Ammon's horn (tissue), 1 donor: ENCODE data around the gene IL17RD.
"Not testable (repeated sequence)": the region's sequence is repeated elsewhere in the genome, so short reads cannot be mapped to it uniquely, and the experiment has no call there.

Experiments used
- DNase-seq: peaks from one replicate; pipeline ENCODE4 v3.0.0-alpha.2; 2016; ENCODE audit warnings: low spot score

The IL17RD gene

DNA sequence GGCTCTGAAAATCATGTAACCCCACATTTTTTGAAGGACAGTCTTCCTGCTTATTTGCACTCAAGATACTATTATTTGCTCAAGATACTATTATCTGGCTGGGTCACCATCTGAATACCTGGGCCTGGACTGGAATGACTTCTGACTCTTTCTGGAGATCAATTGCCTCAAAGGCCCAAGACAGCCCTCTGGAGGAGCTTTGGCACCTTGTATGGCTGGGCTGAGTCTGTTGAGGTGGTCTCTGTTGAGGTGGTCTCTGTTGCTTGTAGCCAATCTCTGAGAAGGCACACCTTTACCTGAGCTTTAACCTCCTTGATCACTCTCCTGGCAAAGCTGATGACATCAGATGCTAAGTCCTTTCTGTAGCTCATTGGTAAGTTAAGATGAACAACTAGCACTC is 71.7 kb downstream of the IL17RD start:
- DNase-seq: no peak

DNA sequence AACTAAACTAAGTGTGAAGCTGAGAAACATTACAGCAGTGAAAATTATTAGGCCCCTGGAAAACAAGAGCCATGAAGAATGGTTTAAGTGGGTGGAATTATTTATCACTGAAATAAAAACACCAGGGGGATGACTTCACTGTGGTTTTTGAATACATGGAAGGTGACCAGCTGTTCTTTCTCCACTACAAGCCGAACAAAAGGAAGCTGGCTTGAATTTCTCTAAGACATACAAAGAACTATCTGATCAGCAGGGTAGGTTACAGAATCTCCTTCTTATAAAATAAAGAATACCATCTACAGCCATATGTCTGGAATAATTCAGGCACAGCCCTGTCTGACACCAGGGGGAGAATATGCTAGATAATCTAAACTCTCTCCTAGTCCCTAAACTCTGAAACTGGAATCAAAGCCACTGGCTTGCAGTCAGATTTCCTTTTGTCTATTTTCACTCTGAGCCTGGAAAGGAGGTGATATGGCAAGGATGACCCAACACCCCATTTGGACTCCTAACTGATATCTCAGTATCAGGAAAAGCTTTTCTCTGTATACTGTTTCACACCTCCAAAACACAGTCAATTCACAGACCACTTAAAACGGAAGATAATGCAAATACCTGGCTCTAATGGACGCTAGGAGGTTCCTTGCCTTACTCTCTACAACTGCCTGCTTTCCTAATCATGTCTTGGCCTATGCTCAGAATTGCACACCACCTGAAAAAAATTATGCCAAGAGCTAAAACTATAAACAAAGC is 73.5 kb downstream of the IL17RD start:
- no peak for DNase-seq

DNA sequence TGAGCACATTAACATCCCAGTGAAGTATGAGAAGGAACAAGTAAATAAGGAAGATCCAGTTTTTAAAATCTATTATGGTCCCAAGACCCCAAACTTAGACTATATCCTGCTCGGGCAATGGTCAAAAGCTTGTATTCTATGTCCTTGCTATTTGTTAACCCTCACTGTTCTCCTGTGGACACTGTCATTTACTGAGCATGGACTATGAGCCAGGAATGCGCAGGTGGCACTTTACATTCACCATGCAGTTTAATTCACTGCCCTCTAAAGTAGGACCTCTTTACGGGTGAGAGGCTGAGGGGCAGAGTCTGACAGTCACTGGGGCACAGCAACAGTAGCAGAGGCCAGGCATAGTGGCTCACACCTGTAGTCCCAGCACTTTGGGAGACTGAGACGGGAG is 76.1 kb downstream of the IL17RD start:
- no peak for DNase-seq

DNA sequence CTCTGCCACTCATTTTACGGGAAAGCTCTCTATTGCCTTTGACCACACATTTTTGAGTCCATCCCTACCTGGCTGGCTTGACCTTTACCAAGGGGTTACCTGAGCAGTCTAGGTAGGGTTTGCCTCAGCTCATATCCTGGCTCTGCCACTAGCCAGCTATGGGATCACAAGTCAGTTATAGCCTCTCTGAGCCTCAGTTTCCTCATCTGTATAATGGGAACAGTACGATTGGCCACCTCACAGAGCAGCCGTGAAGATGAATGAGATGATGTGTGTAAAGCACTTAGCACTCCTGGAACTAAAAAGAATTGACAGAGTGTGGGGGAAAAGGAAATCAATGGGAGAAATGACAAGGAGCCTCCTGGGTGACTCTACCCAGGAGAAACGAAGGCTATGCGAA is 76.7 kb downstream of the IL17RD start:
- DNase-seq: no peak

DNA sequence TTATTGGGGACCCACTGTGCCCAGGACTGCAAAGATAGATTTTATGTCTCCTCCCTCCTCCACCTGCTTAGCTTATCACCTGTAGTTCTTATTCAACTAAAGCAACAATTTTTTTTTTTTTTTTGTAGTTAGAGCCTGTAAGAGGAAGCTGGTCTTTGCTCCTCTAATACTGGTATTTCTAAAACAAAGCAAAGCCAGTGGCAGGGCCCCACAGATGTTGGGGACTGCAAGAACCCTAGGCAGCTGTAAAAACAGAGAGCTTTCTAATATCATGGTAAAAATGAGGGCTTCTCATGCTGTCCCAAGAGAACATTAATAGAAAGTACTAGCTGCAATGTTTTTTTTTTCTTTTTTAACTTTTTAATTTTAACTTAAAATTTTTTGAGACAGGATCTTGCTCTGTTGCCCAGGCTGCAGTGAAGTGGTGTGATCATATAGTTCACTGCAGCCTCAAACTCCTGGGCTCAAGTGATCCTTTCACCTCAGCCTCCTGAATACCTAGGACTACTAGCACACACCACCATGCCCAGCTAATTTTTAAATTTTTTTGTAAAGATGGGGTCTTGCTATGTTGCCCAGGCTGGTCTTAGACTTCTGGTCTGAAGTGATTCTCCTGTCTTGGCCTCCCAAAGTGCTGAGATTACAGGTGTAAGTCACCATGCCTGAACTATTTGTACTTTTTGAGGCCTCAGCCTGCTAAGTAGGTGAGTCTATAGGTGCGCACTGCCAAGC is 77.6 kb downstream of the IL17RD start:
- no peak for DNase-seq

DNA sequence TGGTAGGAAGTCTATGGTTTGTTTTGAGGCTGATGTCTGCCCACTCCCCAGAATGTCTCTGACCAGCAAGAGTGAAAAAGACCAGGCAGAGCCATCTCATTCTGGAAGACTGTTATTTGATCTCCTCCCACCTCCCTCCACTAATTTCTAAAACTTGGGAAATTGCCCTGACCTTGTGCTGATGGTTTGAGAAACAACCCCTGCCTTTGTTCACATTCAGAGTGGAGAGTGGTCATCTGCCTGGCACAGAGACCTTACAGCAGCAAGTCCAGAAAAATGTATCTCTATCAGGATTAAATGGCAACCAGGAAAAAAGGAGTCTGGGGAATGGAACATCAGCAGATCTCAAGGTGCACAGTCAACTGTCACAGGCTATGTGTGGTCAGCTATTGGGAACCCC is 79.0 kb downstream of the IL17RD start:
- DNase-seq: peak; percentile 72

DNA sequence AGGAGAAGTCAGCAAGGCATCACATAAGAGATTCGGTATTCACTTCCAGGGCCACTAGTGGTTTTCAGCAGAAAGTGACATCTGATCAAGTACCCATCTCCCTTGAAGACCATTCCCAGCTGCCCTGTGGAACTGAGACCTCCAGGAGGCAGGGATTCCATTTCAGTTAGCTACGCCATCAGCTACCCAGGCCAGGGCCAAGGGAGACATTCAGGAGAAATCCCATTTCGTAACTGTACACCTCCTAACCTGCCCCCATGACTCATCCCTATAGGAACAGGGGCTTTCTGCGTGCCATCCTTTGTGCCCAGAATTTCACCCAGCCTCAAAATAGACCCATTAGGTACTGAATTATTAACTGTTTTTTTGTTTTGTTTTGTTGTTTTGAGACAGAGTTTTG is 79.9 kb downstream of the IL17RD start:
- no peak for DNase-seq

DNA sequence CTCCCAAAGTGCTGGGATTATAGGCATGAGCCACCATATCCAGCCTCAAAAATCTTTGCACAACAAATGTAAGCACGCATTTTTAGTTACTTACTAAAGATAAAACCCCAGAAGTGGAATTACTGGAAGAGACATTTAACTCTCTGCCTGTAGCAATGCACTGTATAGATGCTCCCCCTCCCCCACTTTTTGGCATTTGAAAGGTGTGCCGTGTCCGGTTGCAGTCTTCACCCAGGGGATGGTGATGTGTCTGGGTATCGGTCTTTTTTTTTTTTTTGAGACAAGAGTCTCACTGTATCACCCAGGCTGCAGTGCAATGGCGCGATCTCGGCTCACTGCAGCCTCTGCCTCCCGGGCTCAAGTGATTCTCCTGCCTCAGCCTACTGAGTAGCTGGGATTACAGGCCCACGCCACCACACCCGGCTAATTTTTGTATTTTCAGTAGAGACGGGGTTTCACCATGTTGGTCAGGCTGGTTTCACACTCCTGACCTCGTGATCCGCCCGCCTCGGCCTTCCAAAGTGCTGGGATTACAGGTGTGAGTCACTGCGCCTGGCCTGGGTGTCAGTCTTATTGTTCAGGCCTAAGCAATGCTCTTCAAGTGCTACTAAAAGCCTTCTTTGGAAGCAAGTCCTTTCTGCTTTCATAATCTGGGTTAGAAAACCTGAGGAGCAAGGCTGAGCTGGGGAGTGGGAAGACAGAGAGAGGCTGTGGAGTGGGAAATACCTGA is 81.7 kb downstream of the IL17RD start:
- DNase-seq: not testable (repeated sequence)

DNA sequence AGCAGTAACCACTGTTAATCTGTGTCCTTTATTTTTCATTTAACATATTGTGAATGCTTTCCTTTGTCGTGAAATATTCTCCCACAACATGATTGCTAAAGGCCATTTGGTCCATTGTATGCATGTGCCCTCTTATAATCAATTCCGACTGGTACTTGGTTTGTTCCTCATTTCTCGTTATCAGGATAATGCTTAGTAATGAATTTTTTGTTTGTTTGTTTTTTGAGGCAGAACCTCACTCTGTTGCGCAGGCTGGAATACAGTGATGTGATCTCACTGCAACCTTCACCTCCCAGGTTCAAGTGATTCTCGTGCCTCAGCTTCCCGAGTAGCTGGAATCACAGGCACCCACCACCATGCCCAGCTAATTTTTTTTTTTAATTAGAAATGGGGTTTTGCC is 82.7 kb downstream of the IL17RD start:
- DNase-seq: no peak

DNA sequence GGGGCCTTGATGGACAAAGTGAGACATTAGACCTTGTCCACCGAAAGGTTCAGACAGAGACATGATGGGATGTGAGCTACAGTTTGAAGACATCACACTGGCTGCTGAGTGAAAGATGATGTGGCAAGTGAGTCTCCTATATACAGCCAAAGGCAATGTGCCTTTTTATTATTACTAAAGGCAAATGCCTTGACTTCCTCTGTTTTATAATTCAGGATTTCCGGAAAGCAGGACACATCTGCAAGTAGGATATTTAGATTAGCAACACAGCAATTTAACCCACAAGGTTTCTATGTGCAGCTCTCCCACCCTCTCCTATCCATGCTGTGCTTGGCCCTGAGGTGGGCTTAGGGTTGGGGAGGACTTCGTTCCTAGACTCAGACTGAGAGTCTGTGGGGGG is 84.0 kb downstream of the IL17RD start:
- no peak for DNase-seq

DNA sequence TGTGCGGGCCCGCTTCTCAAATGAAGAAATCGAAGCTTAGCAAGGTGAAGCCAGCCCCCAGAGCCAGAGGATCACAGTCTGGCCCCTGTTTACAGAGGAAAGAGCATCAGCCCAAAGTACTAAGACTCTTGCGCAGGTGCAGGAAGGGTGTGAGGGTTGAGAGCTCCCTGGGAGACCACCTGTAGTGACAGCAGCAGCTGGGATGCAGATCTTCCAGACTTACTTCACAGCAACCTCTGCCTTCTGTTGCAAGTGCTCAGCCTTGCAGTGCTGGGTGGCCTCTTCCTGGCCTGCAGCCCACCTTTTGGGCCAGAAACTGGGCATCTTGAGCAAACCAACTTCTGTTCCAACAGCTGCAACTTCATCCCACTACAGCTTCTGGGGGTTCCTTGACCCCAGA is 85.0 kb downstream of the IL17RD start:
- DNase-seq: no peak

DNA sequence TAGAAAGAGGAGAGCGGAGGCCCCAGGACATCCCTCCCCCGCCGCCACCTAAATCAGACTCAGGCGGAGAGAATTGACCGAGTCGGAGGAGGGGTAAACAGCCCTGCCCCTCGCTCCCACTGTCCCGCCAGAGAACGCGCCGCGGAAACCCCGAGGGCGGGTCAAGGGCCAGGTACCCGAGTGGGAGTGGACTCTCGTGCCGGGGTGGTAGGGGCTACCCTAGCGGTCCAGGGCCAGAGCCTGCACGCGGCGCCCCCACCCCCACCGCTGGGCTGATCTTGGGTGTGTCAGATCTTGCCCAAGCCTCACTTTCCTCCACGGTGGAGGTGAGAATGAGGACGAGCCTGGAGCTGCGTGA is 85.7 kb downstream of the IL17RD start:
- DNase-seq: no peak

DNA sequence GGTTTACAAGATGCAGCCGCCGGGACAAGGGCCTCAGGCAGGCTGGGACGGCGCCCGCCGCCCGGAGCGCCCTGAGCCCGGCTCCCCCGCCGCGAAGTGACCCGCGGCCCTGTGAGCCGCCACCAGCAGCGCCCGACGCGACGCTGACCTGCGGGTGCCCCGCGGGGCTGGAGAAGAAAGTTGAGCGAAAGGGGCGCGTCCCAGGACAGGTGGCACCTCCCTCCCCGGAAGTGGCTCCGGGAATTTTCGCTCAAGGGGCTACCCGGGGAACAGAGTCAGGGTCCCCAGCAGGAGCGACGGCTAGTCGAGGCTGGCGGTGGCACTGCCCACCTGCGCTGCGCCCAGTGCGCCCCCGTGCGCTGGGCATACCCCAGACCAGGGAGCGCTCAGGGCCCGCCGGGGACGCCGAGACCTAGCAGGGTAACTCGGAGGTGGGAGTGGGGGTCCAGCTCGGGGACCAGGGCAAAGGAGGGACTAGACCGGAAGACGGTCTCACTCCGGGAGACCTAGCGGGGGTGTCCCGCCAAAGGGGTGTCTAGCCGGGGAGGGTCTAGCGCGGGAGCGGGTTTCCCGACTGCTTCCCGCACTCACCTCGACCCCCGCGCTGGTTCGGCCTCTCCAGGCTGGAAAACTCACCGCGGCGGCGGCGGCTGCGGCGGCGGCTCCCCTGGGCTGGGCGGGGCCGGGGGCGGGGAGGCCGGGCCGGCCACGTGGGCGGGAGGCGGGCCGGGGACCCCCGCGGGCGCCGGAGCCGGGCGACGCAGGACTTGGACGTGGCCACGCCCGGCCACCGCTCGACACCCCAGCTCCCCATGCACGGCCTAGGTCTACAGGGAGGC is 86.3 kb downstream of the IL17RD start:
- no peak for DNase-seq

DNA sequence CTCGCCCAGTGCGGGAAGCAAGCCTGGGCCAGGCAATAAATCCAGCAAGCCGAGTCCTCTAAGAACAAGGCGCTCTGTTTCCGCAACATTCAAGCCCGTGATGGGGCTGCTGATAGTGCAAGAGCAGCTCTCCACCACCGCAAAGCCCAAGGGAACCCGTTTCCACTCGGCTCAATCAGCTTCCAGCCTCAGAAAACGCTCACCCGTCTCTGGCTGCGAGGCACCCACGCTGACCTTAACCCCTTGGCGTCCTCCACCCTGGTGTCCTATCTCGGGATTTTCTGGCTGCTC is 86.9 kb downstream of the IL17RD start:
- DNase-seq: peak; percentile 50

DNA sequence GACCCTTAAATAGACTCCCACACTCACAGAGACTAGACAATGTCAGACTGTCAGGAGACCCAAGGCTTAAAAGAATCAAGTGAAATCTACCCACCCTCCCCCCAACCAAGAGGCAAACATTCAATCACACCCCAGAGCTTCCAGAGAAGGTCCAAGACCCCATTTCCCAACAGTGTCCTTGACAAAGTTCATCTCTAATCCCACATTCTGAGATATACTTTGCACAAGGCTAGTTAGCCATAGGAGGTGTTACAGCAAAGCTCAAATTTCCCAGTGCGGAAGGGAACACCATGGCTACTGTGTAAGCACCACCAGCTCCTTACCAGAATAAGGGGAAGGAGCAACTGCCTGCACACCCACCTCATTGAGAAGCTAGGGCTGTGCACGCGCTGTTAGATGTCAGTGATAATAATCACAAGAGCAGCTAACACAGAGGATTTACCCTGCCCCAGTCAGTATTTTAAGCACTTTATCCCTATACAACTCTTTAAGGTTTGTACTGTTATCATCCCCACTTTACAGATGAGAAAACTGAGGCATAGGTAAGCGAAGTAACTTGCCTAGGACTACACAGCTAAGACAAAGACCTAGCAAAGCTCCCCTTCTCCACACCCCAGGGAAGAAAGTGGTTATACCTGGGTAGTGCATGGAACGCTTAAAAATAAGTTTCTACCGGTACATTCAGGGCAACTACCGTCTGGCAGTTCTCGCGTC is 87.4 kb downstream of the IL17RD start:
- no peak for DNase-seq

DNA sequence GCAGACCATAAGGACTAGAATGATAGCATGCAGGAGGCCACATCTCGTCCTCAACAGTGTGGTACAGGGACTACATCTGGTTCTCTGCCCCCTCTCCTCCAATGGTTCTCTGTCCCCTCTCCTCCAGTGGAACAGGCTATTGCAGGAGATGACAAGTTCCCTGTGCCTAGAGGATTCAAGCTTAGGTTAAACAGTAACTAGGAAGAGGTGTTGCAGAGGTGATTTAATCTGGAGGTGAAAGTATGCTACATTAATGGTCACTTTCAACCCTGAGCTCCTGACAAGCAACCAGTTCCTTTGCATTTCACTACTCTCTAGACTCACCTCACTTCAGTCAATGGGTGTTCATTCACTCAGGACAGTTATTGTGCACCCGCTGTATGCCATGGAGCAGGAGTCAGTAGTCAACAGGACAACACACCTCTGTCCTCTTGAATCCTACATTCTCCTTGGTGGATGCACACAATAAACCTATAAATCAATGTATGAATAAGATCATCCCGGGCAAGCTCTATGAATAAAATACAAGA is 88.7 kb downstream of the IL17RD start:
- DNase-seq: no peak

DNA sequence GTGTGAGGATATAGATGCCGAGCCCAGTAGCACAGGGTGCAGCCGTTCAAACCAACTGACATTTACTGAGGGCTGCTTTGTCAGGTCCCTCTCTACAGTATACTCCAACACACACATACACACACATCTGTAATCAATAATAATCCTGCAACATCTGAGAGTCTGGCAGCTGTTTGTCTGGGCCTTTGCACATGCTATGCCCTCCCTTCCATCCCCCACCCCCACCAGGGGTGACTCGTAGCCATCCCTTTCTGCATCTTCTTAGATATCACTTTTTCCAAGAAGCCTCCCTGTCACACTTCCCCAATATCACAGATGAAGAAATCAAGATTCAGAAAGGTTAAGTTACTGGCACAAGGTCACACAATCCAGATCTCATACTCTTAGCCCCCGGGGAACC is 91.0 kb downstream of the IL17RD start:
- DNase-seq: no peak

DNA sequence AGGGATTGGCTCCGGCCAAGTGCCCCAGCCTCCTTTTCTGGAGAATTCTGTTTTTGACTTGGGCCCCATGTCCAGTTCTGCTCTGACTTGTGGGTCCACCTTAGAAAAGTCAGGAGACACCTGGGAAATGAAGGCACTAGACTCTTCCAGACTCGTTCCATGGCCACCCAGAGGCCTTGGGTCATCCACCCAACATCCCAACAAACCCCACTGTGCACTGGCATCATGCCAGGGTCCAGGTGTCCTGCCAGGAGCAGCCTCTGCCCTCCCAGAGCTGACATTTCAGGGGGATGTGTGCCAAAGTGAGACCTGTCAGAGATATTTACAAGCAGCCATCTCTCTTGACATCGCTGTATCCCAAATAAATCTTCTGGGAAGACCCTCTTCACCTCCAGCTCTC is 91.5 kb downstream of the IL17RD start:
- no peak for DNase-seq

DNA sequence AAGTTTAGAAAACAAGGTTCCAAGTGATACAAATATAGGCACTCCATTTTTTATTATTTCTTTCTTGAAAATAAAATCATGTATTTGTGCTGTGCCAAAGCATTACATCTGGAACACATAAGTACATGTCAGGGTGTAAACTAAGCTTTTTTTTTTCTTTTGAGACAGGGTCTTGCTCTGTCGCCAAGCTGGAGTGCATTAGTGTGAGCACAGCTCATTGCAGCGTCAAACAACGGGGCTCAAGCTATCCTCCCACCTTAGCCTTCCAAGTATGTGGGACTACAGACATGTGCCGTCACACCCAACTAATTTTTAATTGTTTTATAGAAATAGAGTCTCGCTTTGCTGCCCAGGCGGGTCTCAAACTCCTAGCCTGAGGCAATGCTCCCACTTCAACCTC is 95.7 kb downstream of the IL17RD start:
- no peak for DNase-seq

DNA sequence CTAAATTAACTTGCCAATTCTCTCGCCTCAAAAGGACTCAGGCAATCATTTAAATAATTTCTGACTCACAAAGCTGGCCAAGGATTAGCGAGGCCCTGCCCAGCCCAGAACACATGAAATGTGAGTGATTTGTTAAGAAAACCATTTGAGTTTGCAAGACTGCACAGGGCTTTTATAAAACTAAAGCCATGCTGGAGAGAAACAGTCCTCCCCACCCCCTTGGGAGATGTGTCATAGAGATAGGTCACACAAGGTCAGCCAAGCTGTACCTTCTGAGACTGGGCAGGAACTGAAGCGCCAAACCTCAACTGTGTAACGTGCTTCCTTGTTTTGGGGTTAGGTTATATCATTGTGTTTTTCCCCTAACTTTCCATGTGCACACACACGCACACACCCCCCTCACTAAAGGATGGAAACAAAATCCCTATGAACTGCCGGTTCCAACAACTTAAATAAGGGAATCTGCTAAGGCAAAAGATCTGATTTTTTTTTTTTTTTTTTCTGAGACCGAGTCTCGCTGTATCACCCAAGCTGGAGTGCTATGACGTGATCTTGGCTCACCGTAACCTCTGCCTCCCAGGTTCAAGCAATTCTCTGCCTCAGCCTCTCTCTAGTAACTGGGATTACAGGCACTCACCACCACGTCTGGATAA is 96.6 kb downstream of the IL17RD start:
- DNase-seq: no peak

DNA sequence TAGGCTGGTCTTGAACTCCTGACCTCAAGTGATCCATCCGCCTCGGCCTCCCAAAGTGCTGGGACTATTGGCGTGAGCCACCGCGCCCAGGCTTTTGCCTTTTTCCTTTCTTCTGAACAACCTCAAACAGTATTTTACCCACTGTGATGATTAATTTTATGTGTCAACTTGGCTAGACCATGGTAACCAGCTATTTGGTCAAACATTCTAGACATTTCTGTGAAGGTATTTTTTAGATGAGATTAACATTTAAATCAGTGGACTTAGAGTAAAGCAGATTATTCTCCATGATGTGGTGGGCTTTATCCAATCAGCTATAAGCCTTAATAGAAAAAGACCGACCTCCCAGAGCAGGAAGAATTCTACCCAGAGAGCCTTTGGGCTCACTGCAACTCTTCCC is 98.7 kb downstream of the IL17RD start:
- DNase-seq: no peak
